GM19238 (cell line): ENCODE data around the gene SRSF7.
"Not testable (repeated sequence)": the region's sequence is repeated elsewhere in the genome, so short reads cannot be mapped to it uniquely, and the experiment has no call there.

Experiments used
- DNase-seq: peaks from one replicate; pipeline ENCODE4 v3.0.0; 2011; ENCODE audit warnings: low spot score; ENCODE audit not compliant: insufficient read length

Gene SRSF7

DNA sequence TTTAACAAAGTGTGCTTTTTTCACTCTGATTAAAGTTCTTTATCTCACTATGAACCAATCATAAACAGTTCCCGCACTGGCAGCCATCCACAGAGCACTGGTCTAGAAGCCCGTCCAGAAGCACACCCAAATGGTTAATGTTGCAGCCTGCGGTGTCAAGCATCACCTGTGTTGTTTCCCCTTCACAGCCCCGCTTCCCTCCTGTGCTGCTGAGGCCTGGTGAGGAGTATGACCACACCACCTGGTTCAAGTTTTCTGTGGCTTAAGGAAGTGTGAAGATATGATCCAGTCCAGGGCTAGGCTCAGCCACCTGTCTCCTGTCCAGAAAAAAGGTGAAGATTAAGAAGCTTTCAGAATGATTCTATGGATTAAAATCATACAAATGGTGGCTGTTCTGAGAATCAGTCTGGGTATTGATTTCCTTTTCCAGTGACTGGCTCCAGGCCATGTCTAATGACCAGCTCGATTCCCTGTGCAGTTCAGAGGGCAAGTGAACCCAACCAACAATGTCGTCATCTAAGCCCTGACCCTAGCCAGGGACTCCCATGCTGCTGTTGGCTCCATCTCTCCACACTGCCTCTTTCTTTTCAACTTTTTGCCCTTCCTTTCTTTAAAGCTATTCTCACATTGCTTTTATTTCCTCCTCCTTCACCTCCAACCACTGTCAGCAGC lies 17.7 kb downstream of the SRSF7 start:
- DNase-seq, result no peak

DNA sequence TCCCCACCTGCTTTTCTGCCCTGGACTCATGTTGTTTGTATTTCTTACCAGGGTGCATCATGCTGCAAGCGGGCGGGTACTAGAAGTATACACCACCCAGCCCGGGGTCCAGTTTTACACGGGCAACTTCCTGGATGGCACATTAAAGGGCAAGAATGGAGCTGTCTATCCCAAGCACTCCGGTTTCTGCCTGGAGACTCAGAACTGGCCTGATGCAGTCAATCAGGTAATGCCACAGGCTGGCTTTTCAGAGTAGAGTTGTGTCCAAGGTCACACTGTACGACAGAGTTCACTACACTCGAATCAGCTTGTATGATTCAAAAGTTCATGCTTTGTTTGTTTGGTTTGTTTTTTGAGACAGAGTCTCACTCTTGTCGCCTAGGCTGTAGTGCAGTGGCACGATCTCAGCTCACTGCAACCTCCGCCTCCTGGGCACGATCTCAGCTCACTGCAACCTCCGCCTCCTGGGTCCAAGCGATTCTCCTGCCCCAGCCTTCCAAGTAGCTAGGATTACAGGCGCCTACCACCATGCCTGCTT lies 19.4 kb downstream of the SRSF7 start:
- DNase-seq, result no peak

DNA sequence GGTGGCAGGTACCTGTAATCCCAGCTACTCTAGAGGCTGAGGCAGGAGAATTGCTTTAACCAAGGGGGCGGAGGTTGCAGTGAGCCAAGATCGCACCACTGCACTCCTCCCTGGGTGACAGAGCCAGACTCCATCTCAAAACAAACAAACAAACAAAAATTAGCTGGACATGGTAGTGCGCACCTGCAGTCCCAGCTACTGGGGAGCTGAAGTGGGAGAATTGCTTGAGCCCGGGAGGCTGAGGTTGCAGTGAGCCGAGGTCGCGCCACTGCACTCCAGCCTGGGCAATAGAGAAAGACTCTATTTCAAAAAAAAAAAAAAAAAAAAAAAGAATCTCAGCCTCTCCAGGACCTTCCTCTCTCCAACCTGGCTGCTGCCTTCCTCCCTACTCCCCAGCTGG lies 20.1 kb downstream of the SRSF7 start:
- DNase-seq, result no peak

DNA sequence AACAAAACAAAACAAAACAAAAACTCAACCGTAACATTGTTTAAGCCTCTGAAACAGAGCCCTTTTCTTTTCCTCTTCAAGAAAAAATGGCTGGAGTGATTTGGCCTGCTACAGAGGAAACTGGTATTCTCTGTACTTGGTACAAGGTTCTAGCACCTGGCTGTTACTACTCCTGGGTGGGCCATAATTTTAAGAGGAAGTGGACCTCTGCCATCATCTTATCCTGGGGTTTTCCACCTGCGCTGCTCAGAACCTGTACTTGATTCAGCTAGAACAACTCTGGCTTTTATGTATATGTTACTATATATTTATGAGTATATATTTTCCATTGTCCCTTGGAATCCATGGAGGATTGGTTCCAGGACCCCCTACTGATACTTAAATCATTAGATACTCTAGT lies 22.5 kb downstream of the SRSF7 start:
- DNase-seq, result no peak

DNA sequence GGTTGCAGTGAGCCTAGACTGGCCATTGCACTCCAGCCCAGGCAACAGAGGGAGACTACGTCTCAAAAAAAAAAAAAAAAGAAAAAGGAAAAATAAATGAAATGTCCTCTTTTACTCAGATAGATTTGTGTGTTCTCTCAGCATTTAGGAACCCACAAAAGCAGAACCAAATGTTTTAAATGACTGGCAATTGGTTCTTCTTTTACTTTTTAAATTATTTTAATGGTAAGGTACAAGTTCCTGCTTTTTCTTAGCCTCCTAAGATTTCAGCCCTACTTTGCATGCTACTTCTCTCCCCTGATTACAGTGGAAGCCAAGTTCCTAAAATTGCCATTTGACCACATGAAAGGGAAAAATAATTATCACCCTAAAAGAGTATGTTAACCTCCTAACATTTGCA lies 23.5 kb downstream of the SRSF7 start:
- DNase-seq, result no peak

DNA sequence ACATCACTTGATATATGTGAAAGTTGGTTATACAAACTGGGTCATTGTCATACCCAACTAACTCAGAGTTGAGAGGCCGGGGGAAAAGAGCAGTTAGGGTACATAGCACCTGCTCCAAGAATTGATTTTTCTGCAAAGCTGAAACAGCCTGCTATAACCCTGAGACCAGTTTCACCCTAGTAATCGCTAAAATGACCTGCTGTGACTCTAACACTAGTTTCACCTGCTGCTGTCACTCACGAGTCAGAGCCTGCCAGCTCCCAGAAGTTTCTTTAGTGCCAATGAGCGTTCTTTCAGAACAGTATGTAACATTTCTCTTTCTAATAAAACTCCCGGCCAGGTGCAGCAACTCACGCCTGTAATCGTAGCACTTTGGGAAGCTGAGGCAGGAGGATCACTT lies 28.0 kb downstream of the SRSF7 start:
- DNase-seq, result no peak

DNA sequence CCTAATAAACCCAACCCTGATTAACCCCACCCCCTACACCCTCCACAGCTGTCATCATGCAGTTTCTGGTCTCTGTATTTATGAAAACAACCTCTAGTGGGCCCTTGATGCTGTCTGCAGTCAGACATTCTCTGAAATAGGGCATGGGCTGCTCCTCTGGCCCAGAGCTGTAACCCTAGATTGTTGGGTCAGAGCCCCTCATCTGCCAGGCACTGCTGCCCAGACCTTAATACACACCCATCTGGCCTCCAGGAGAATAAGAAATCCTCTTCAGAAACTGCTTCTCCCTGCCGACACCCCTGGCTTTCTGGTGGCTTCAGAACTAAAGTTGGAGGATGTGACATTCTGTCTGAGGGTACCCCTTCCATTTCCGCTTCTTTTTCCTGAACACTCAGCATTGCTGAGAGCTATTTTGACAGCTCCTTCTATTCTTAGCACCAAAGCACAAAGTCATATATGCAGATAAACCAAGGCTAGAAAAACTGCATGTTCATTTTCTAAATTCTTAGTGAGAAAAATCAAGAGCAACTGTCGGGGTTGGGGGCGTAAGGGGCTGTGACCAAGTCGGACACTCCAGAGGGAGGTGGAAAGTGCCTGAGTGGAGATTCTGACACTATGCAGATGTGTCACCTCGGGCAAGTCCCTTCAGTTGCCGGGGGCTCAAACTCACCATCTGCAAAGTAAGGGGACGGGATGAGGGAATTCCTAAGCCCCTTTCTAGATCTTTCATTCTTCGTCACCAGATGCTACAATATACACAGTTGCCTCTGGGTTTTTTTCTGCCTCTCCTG lies 28.7 kb downstream of the SRSF7 start:
- DNase-seq, result no peak

DNA sequence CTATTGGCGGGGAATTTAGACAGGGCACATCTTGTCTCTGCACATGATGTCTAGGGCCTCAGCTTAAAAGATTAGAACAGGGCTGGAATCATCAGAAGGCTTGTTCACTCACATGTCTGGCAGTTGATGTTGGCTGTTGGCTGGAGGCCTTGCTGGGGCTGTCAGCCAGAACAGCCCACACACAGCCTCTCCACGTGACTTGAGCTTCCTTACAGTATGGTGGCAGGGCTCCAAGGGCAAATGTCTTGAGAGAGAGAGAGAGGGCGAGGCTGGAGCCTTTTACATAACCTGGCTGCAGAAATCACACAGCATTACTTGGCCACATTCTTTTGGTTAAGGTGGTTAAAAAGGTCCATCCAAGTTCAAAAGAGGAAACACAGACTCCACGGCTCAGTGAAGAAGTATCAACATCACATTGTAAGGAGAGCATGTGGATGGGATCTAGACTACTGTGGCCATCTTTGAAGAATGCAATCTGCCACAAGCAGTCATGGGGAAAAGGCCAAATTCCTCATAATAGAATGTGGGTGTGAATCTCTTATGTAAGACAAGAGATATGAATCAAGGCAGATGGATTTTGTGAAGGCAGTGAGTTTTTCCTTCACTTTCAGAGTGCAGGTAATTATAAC lies 30.4 kb downstream of the SRSF7 start:
- DNase-seq, result no peak

DNA sequence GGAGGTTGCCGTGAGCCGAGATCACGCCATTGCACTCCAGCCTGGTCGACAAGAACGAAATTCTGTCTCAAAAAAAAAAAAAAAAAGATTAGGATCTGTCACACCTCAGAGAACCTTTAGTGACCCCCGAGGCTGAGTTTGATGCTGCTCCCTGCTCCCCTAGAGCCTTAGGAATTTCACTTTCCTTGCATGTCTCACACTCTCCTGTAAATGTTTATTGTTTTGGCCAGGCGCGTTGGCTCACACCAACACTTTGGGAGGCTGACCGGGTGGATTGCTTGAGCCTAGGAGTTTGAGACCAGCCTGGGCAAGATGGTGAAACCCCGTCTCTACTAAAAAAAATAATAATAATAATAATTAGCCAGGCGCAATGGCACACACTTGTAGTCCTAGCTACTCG lies 31.5 kb downstream of the SRSF7 start:
- no peak for DNase-seq

DNA sequence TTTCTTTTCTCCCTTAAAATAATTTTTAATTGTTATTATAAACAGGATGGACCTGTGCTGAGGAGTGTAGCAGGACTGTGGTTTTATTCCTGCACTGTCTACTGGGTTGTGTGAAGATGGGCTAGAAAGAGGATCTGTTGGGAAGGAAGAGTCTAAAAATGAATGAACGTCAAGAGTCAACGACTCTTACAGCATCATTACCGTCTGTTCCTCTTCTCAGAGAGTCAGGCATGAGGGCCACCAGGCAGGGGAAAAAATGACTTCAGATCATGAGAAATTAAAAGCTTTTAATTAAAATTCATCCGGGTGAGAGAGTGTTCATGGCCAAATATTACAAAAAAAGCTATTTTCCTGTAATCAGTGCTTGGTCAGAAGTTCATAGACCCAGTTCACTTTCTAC lies 32.6 kb downstream of the SRSF7 start:
- no peak for DNase-seq

DNA sequence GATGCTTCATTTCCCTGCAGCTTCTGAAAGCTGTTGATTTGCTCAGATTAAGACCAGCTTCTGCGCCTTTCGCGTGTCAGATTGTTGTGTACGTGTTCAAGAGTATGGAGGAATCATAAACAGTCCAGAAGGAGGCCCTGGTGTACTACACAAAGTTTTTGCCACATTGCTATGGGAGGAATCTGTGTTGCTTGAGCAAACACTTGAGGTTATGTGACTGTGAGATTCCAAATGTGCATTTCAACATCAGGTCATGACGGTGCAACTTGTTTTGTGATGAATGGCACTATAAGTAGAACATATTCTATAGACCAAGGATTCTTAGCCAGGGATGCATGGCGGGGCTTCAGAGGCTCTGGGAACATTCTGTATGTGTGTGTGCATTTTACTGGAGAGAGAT lies 35.0 kb downstream of the SRSF7 start:
- no peak for DNase-seq

DNA sequence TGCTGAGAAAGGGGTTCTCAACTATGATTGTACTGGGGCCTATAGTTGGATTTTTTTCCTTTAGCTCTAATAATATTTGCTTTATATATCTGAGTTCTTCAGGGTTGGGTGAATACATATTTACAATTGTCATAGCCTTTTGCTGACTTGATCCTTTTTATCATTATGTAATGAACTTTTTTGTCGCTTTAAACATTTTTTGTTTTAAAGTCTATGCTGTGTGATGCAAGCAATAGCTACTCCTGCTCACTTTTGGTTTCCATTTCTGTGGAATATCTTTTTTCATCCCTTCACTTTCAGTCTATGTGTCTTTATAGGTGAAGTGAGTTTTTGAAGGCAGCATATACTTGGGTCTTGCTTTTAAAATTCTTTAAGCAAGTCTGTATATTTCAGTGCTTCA lies 36.2 kb downstream of the SRSF7 start:
- not testable (repeated sequence) for DNase-seq

DNA sequence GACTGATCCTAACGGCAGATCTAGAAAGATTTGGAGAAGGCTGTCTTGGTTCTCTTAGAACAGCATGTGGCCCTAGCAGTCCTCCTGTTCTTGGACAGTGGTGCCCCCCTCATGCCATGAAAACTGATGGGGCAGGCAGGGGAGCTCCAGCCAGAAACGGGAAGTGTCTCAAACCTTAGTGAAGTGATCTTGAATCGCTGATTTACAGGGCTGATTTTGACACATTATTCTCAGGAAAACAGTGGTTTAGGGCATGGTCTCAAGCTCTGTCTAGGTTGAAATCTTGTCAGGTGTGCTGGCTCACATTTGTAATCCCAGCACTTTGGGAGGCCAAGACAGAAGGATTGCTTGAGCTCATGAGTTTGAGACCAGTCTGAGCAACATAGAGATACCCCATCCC lies 37.8 kb downstream of the SRSF7 start:
- no peak for DNase-seq

DNA sequence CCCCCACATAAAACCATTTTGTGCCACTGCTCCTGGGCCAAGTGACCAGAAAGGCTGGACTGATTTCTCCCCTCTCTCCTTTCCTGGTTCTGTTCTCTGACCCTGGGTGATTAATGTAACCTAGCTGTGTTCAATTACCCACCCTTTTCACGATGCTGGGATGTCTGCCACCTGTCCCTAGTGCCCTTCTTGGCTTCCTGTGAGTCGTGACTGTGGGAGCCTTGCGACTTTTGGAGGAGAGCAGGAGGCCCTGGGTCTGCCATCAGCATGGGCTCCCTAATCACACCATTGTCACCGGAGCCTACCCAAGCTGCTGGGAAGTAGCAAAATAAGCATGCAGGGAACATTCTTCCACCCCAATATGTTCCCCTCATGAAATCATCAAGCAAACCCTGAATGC lies 38.3 kb downstream of the SRSF7 start:
- no peak for DNase-seq

DNA sequence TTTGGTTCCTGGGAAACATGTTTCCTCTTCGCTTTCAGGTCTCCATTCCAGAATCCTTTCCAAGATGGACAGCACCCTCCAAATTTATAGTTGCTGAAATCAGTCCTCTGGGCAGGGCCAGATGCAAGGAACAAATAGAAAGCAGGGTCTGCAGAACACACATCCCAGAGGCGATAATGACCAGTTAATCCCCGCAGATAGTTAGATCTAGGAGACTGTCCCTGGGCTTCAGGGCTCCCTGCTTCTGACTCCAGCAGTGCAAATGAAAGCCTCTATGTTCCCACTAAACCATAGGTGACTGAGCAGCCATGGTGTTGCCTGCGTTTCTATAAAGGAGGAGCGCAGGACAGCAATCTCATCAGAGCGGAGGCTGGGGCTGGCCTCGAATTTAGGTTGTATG lies 38.7 kb downstream of the SRSF7 start:
- DNase-seq, result no peak

DNA sequence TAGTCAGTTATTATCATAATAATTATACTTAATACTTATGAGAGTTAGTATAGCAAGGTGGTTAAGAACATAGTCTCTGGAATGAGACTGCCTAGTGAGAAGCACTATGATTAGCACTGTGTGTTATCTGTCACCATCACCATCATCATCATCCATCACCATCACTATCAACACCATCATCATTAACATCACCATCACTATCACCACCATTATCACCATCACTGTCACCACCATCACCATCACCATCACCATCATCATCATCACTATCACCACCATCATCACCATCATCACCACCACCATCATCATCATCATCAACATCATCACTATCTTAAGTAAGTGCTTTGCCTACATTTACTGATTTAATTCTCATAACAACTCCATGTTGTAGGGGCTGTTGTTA lies 39.6 kb downstream of the SRSF7 start:
- no peak for DNase-seq

DNA sequence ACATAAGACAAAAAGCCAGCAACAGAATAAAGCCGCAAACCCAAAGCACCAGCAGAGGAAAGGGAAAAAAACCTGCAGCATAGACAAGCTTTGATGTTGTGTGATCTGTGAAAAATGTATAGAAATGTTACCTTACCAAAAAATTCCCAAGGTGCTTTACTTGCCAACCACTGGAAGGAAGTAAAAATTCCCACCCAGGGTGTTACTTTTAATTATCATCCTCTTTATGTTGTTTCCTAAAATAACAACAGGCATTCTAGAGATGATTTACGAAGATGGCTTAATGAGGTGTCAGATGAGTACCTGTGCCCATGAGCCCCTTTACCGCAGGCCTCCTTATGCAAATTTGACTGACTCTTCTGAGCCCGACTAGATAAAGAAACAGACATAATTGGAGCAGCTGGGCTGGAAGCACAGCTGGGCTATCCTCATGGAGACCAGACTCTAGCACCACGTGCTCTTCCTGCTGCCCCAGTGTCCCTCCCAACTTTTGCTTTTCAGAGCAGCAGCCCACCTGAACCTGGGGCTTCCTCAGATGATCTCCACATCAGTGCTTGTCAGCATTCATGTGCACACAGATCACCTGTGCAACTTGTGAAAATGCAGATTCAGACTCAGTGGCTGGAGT lies 41.5 kb downstream of the SRSF7 start:
- DNase-seq, result no peak

DNA sequence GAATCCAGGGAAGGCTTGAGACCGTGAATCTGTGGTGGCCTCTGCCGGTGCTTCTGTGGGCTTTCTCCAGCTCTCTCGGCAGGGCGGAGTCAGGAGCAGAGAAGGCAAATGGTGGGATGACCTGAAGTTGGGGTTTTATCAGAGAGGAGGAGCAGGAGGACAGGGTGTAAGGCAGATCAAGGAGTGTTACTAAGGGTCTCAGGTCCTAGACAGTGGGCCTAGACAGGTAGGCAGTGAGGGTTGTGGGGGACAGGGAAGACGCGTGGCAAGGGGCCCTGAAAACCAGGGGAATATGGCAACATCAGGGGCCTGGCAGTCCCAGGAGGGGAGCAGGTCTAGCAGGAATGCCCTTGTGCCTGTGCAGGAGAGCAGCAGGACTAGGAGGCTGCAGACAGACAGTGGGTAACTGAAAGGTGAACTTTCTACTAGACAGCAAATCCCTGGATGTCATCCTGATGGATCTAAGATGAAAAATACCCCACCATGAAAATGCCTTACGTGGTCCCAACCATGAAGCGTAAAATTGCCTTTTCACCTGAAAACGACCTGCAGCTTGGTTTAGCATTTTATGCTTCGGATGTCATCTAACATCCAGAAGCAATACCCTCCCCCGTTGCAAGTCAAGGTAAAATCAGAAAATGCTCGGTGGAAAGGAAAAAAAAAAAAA lies 42.1 kb downstream of the SRSF7 start:
- DNase-seq, result no peak

DNA sequence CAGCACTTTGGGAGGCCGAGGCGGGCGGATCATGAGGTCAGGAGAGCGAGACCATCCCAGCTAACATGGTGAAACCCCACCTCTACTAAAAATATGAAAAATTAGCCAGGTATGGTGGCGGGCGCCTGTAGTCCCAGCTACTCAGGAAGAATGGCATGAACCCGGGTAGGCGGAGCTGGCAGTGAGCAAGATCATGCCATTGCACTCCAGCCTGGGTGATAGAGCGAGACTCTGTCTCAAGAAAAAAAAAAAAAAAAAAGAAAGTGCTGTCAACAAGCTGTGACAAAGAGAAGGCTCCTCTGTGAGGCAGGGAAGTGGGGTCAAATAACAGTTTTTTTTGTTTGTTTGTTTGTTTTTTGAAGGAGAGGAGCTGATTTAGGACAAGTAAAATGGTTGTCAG lies 42.7 kb downstream of the SRSF7 start:
- DNase-seq, result not testable (repeated sequence)

DNA sequence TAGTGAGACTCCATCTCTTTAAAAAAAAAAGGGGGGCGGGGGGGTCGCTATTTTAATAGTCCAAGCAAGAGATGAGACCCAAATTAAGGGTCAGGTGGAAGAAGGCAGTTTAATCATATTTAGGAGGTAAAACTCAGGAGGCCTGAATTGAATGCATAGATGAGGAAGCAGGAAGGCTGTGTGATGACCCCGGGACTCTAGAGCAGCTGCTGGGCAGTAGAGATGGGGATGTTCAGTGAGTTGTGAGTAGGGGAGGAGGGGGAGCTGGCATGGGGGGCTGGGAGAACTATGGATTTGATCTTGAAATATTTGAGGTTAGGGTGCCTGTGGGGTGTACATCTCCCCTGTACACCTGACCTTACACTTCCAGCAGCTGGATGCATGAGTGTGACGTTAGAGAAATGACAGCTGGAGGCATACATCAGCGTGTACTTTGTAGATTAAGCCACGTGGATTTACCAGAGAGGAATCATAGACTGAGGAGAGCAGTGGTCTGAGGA lies 44.3 kb downstream of the SRSF7 start:
- no peak for DNase-seq

DNA sequence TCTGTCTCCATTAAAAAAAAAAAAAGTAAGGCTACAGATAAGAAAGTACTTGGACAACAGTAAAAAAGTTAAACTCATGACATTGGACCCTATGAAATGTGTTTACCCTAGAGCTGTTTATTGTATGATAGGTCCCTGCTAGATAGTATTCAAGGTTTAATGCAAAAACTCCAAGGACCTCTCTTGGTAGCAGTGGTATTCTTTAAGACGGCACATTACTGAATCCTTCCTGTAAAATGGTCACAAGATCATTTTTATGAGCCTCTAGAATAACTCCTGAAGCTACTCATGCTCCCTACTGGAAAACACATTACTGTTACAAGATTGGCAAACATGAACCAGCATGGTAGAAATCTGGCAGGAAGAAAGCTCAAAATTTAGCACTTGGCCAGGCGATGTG lies 46.5 kb downstream of the SRSF7 start:
- no peak for DNase-seq
